ENCODE data around the gene TIMM13. TPM values are rescaled to one million over a fixed set of nuclear protein-coding genes. Genes with fewer than 3 reads are reported as not detected.
"Not testable (repeated sequence)": the region's sequence is repeated elsewhere in the genome, so short reads cannot be mapped to it uniquely, and the experiment has no call there.

TIMM13 gene
- total RNA-seq, 1 donor from 2014 or later, result 22.3 TPM

GRCh38 chr19:2462635-2463421 is 35.4 kb upstream of the TIMM13 start:
- H3K79me2 ChIP-seq (ENCODE audit: low read depth), result no peaks in the 10 kb centered on the region
- no peak overlapping the region for H3K9ac ChIP-seq

GRCh38 chr19:2461751-2462634 is 34.6 kb upstream of the TIMM13 start:
- Histone ChIP-seq H3K36me3 (no peaks in the 10 kb centered on the region), H3K9ac (no peak overlapping the region), H3F3A (ENCODE audit: low read depth) (peaks cover 18% of the 10 kb centered on the region), H3K4me2 (peak overlapping the region; percentile 70), H3K79me2 (ENCODE audit: low read depth) (no peaks in the 10 kb centered on the region), H3K9me3 (ENCODE audit: low read depth) (no peaks in the 10 kb centered on the region), H3K27me3 (no peaks in the 10 kb centered on the region), H3K4me1 (no peaks in the 10 kb centered on the region), H2AFZ (replicated peaks) (peak overlapping the region; percentile 74), H3K27ac (no peak overlapping the region), H3K4me3 (peak overlapping the region; percentile 52), H4K20me1 (ENCODE audit: low read depth) (no peaks in the 10 kb centered on the region)
- TF ChIP-seq EZH2 (IDR thresholded peaks at IDR 0.05), result no peak
- TF ChIP-seq, protein P1, sequence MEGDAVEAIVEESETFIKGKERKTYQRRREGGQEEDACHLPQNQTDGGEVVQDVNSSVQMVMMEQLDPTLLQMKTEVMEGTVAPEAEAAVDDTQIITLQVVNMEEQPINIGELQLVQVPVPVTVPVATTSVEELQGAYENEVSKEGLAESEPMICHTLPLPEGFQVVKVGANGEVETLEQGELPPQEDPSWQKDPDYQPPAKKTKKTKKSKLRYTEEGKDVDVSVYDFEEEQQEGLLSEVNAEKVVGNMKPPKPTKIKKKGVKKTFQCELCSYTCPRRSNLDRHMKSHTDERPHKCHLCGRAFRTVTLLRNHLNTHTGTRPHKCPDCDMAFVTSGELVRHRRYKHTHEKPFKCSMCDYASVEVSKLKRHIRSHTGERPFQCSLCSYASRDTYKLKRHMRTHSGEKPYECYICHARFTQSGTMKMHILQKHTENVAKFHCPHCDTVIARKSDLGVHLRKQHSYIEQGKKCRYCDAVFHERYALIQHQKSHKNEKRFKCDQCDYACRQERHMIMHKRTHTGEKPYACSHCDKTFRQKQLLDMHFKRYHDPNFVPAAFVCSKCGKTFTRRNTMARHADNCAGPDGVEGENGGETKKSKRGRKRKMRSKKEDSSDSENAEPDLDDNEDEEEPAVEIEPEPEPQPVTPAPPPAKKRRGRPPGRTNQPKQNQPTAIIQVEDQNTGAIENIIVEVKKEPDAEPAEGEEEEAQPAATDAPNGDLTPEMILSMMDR (IDR thresholded peaks at IDR 0.05), result peak; percentile 3
- Mint-ChIP-seq H3K27ac (no peak overlapping the region), H3K4me1 (peaks cover 15% of the 10 kb centered on the region), H3K4me3 (peak overlapping the region; percentile 78), H3K36me3 (no peaks in the 10 kb centered on the region), H3K27me3 (ENCODE audit: insufficient read depth, low read depth) (peaks cover 5% of the 10 kb centered on the region), H3K9me3 (no peaks in the 10 kb centered on the region)
- DNase-seq (ENCODE audit: low spot score), result peak; percentile 78

More at GRCh38 chr19:2462635-2463421, 35.4 kb upstream of the TIMM13 start:
- H2AFZ ChIP-seq (replicated peaks), result peak overlapping the region; percentile 83
- Mint-ChIP-seq H3K4me1 (peaks cover 11% of the 10 kb centered on the region), H3K9me3 (no peaks in the 10 kb centered on the region), H3K36me3 (no peaks in the 10 kb centered on the region), H3K27me3 (ENCODE audit: insufficient read depth, low read depth) (peaks cover 5% of the 10 kb centered on the region), H3K4me3 (peak overlapping the region; percentile 78), H3K27ac (no peak overlapping the region)
- H3K27me3 ChIP-seq, result no peaks in the 10 kb centered on the region
- peak overlapping the region; percentile 84 for H3K27ac ChIP-seq
- peak; percentile 99 for DNase-seq (ENCODE audit: low spot score)
- peaks cover 10% of the 10 kb centered on the region for H3F3A ChIP-seq (ENCODE audit: low read depth)
- no peaks in the 10 kb centered on the region for H3K9me3 ChIP-seq (ENCODE audit: low read depth)
- H3K4me1 ChIP-seq, result no peaks in the 10 kb centered on the region
- peak overlapping the region; percentile 52 for H3K4me3 ChIP-seq
- H3K36me3 ChIP-seq, result no peaks in the 10 kb centered on the region
- TF ChIP-seq EZH2 (IDR thresholded peaks at IDR 0.05), result no peak
- TF ChIP-seq, protein P1 (IDR thresholded peaks at IDR 0.05), result no peak
- no peak for TF ChIP-seq EZH2phosphoT487 (IDR thresholded peaks at IDR 0.05)
- H3K4me2 ChIP-seq, result peak overlapping the region; percentile 70
- H4K20me1 ChIP-seq (ENCODE audit: low read depth), result no peaks in the 10 kb centered on the region

- no peak overlapping the region for H3K4me3 Mint-ChIP-seq
- Histone ChIP-seq H3K9me3 (ENCODE audit: low read depth) (no peaks in the 10 kb centered on the region), H2AFZ (replicated peaks) (no peak overlapping the region), H3K36me3 (no peaks in the 10 kb centered on the region), H3K4me2 (no peak overlapping the region), H3F3A (ENCODE audit: low read depth) (peaks cover 19% of the 10 kb centered on the region), H3K9ac (no peak overlapping the region), H3K4me1 (peaks cover 4% of the 10 kb centered on the region), H3K27ac (no peak overlapping the region), H4K20me1 (ENCODE audit: low read depth) (peaks cover 11% of the 10 kb centered on the region), H3K79me2 (ENCODE audit: low read depth) (peaks cover 14% of the 10 kb centered on the region), H3K4me3 (no peak overlapping the region), H3K27me3 (no peaks in the 10 kb centered on the region)
- TF ChIP-seq, protein P1 (IDR thresholded peaks at IDR 0.05), result no peak
- TF ChIP-seq EZH2 (IDR thresholded peaks at IDR 0.05), result no peak
- no peak for TF ChIP-seq EZH2phosphoT487 (IDR thresholded peaks at IDR 0.05)
- H3K36me3 Mint-ChIP-seq, result no peaks in the 10 kb centered on the region
- no peak overlapping the region for H3K27ac Mint-ChIP-seq
- H3K4me1 Mint-ChIP-seq, result peaks cover 18% of the 10 kb centered on the region
- DNase-seq (ENCODE audit: low spot score), result no peak
- H3K9me3 Mint-ChIP-seq, result no peaks in the 10 kb centered on the region
- H3K27me3 Mint-ChIP-seq (ENCODE audit: insufficient read depth, low read depth), result peaks cover 4% of the 10 kb centered on the region
Measured at GRCh38 chr19:2460245-2460644, 32.9 kb upstream of the TIMM13 start.

DNA sequence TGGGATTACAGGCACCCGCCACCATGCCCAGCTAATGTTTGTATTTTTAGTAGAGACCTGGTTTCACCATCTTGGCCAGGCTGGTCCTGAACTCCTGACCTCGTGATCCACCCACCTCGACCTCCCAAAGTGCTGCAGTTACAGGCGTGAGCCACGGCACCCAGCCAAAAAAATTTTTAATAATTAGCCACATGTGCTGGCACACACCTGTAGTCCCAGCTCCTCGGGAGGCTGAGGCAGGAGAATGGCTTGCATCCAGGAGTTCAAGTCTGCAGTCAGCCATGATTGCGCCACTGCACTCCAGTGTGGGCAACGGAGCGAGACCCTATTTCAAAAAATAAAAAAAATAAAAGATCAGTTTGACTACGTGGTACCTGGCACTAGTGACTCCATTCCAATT is 31.4 kb upstream of the TIMM13 start:
- H3K4me2 ChIP-seq; H2AFZ ChIP-seq (replicated peaks); DNase-seq (ENCODE audit: low spot score); H3K9ac ChIP-seq; H3K4me3 Mint-ChIP-seq; H3K36me3 ChIP-seq; H3K9me3 Mint-ChIP-seq; H3K27ac ChIP-seq; H3K4me3 ChIP-seq; H3K27me3 ChIP-seq; H3K36me3 Mint-ChIP-seq; H3K27me3 Mint-ChIP-seq (ENCODE audit: insufficient read depth, low read depth); H3K27ac Mint-ChIP-seq; H3K9me3 ChIP-seq (ENCODE audit: low read depth): not testable (repeated sequence)
- Histone ChIP-seq H3K79me2 (ENCODE audit: low read depth) (peaks cover 29% of the 10 kb centered on the region), H3K4me1 (peaks cover 11% of the 10 kb centered on the region), H4K20me1 (ENCODE audit: low read depth) (peaks cover 25% of the 10 kb centered on the region), H3F3A (ENCODE audit: low read depth) (peaks cover 19% of the 10 kb centered on the region)
- peaks cover 25% of the 10 kb centered on the region for H3K4me1 Mint-ChIP-seq
